Measurements from ENCODE around the gene NOC2L. TPM values are rescaled to one million over a fixed set of nuclear protein-coding genes. Genes with fewer than 3 reads are reported as not detected.
"Not testable (repeated sequence)": the region's sequence is repeated elsewhere in the genome, so short reads cannot be mapped to it uniquely, and the experiment has no call there.

NOC2L gene
- polyA plus RNA-seq, 1 donor: 49.2 TPM

DNA sequence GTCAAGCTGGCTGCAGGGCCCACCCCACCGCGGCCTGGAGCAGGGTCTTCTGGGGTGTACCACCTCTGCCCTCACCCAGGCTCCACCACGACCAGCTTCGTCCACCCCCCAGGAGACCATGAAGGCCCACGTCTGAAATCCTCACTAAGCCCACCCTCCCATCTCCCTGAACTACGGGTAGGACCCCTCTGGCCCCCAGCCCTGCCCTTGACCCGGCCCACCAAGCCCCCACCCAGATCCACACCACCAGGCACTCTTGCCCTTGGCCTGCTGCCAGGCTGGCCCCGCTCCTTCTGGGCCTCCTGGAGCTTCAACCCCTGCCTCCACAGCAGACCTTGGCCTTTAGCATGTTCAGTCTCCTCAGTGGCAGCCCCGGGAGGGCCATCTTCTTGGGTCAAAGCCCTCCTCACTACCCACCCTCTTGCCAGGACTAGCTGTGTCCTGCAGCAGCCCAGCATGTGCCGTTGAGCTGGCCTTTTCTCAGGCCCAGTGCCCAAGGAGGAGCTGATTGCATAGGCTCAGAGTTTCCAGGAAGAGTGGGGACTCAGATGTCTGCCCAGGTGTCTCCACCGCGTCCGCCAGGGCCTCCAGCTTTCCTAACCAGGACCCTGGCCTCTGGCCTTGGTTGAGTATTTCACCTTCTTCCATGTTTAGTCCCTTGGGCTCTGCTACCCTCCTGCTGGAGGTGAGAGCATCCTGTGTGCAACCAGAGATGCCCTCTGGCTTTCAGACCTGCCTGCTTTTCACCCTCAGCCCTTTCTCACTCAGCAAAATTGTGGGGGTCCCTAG, 53.1 kb downstream of the NOC2L start:
- WGBS (ENCODE audit: insufficient coverage, low lambda C conversion rate): no CpG with 5 or more reads among the region's 13 CpGs
- Histone ChIP-seq H3K27ac (ENCODE audit: low read length) (no peak overlapping the region), H3K9me3 (ENCODE audit: control insufficient read depth, low read depth, low read length) (peaks cover 5% of the 10 kb centered on the region), H3K4me1 (ENCODE audit: control insufficient read depth, insufficient read depth, low read length) (peaks cover 28% of the 10 kb centered on the region), H3K4me3 (ENCODE audit: low read length) (no peak overlapping the region), H3K36me3 (ENCODE audit: control insufficient read depth, insufficient read depth, low read length) (no peaks in the 10 kb centered on the region), H3K27me3 (ENCODE audit: control insufficient read depth, insufficient read depth, low read length) (peaks cover 29% of the 10 kb centered on the region)
- DNase-seq: peak in 1 of 2 donors; percentile 37

- H3K27me3 ChIP-seq (ENCODE audit: control insufficient read depth, insufficient read depth, low read length): peaks cover 21% of the 10 kb centered on the region
- peak overlapping the region; percentile 26 for H3K4me3 ChIP-seq (ENCODE audit: low read length)
- H3K9me3 ChIP-seq (ENCODE audit: control insufficient read depth, low read depth, low read length): peaks cover 5% of the 10 kb centered on the region
- peaks cover 20% of the 10 kb centered on the region for H3K4me1 ChIP-seq (ENCODE audit: control insufficient read depth, insufficient read depth, low read length)
- no peak overlapping the region for H3K27ac ChIP-seq (ENCODE audit: low read length)
- peak in 1 of 2 donors; percentile 63 for DNase-seq
- H3K36me3 ChIP-seq (ENCODE audit: control insufficient read depth, insufficient read depth, low read length): no peaks in the 10 kb centered on the region
- WGBS (ENCODE audit: insufficient coverage, low lambda C conversion rate): no CpG with 5 or more reads among the region's 49 CpGs
Observed at GRCh38 chr1:905071-905749, 53.8 kb downstream of the NOC2L start.

DNA sequence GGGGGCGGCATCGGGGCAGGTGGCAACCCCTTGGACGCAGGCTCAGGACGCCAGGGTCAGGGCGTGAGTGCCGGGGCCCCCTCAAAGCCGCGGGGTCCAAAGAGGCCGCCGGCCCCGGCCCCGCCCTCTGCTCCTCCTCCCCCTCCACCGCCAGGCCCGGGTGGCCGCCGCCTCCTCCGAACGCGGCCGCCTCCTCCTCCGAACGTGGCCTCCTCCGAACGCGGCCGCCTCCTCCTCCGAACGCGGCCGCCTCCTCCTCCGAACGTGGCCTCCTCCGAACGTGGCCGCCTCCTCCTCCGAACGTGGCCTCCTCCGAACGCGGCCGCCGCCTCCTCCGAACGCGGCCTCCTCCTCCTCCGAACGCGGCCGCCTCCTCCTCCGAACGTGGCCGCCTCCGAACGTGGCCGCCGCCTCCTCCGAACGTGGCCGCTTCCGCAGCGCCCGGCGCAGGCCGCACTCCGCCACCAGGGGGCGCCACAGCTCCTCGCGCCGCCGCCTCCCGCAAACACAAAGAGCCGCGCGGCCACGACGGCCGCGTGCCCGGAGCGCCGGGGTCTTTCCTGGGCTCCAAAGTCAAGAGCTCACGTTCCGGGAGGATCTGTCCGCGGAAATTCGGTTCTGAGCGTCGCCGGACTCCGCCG, 54.6 kb downstream of the NOC2L start:
- H3K36me3 ChIP-seq (ENCODE audit: control insufficient read depth, insufficient read depth, low read length): no peaks in the 10 kb centered on the region
- no CpG with 5 or more reads among the region's 91 CpGs for WGBS (ENCODE audit: insufficient coverage, low lambda C conversion rate)
- peaks cover 5% of the 10 kb centered on the region for H3K9me3 ChIP-seq (ENCODE audit: control insufficient read depth, low read depth, low read length)
- H3K27me3 ChIP-seq (ENCODE audit: control insufficient read depth, insufficient read depth, low read length): peaks cover 25% of the 10 kb centered on the region
- no peak overlapping the region for H3K27ac ChIP-seq (ENCODE audit: low read length)
- H3K4me3 ChIP-seq (ENCODE audit: low read length): peak overlapping the region; percentile 26
- peak; percentile 74 to 84 for DNase-seq
- H3K4me1 ChIP-seq (ENCODE audit: control insufficient read depth, insufficient read depth, low read length): peaks cover 19% of the 10 kb centered on the region

- no CpG with 5 or more reads among the region's 21 CpGs for WGBS (ENCODE audit: insufficient coverage, low lambda C conversion rate)
- Histone ChIP-seq H3K9me3 (ENCODE audit: control insufficient read depth, low read depth, low read length) (peaks cover 5% of the 10 kb centered on the region), H3K27me3 (ENCODE audit: control insufficient read depth, insufficient read depth, low read length) (peaks cover 26% of the 10 kb centered on the region), H3K4me3 (ENCODE audit: low read length) (no peak overlapping the region), H3K27ac (ENCODE audit: low read length) (no peak overlapping the region), H3K4me1 (ENCODE audit: control insufficient read depth, insufficient read depth, low read length) (peaks cover 19% of the 10 kb centered on the region), H3K36me3 (ENCODE audit: control insufficient read depth, insufficient read depth, low read length) (no peaks in the 10 kb centered on the region)
- DNase-seq: no peak
Observed at GRCh38 chr1:903721-904271, 55.3 kb downstream of the NOC2L start.

- no CpG with 5 or more reads among the region's 10 CpGs for WGBS (ENCODE audit: insufficient coverage, low lambda C conversion rate)
- DNase-seq: no peak
- no peak overlapping the region for H3K4me3 ChIP-seq (ENCODE audit: low read length)
- H3K9me3 ChIP-seq (ENCODE audit: control insufficient read depth, low read depth, low read length): peaks cover 5% of the 10 kb centered on the region
- H3K36me3 ChIP-seq (ENCODE audit: control insufficient read depth, insufficient read depth, low read length): no peaks in the 10 kb centered on the region
- no peak overlapping the region for H3K27ac ChIP-seq (ENCODE audit: low read length)
- peaks cover 29% of the 10 kb centered on the region for H3K27me3 ChIP-seq (ENCODE audit: control insufficient read depth, insufficient read depth, low read length)
- peaks cover 19% of the 10 kb centered on the region for H3K4me1 ChIP-seq (ENCODE audit: control insufficient read depth, insufficient read depth, low read length)
Observed at GRCh38 chr1:903305-903704, 55.8 kb downstream of the NOC2L start.

DNA sequence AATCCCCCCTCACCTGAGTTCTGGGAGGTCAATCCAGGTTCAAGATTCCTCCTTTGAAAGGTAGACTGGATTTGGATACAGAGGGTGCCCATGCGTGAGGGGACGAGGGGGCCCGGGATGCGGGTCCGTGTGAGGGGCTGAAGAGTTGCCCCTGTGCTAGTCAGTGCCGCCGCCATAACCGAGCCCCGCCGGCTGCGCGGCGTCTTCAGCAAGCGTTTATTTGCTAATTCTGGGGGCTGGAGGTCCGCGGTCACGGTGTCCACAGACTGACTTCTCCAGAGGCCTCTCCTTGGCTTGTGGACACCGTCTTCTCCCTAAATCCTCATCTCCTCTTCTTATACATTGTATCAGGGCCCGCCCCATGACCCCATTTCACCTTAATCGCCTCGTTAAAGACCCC, 56.3 kb downstream of the NOC2L start:
- Histone ChIP-seq H3K4me1 (ENCODE audit: control insufficient read depth, insufficient read depth, low read length) (peaks cover 19% of the 10 kb centered on the region), H3K36me3 (ENCODE audit: control insufficient read depth, insufficient read depth, low read length) (no peaks in the 10 kb centered on the region), H3K27me3 (ENCODE audit: control insufficient read depth, insufficient read depth, low read length) (peaks cover 34% of the 10 kb centered on the region), H3K4me3 (ENCODE audit: low read length) (no peak overlapping the region), H3K27ac (ENCODE audit: low read length) (no peak overlapping the region), H3K9me3 (ENCODE audit: control insufficient read depth, low read depth, low read length) (peaks cover 5% of the 10 kb centered on the region)
- DNase-seq: no peak
- 96% methylated on average over 4 of the region's 21 CpGs for whole genome bisulfite sequencing (ENCODE audit: insufficient coverage, low lambda C conversion rate)

GRCh38 chr1:901108-901859, 57.8 kb downstream of the NOC2L start:
- peaks cover 5% of the 10 kb centered on the region for H3K9me3 ChIP-seq (ENCODE audit: control insufficient read depth, low read depth, low read length)
- H3K4me1 ChIP-seq (ENCODE audit: control insufficient read depth, insufficient read depth, low read length): peaks cover 11% of the 10 kb centered on the region
- H3K36me3 ChIP-seq (ENCODE audit: control insufficient read depth, insufficient read depth, low read length): no peaks in the 10 kb centered on the region
- DNase-seq: no peak
- WGBS (ENCODE audit: insufficient coverage, low lambda C conversion rate): 94% methylated on average over 2 of the region's 18 CpGs
- H3K27me3 ChIP-seq (ENCODE audit: control insufficient read depth, insufficient read depth, low read length): peaks cover 40% of the 10 kb centered on the region
- no peak overlapping the region for H3K4me3 ChIP-seq (ENCODE audit: low read length)
- H3K27ac ChIP-seq (ENCODE audit: low read length): no peak overlapping the region

DNA sequence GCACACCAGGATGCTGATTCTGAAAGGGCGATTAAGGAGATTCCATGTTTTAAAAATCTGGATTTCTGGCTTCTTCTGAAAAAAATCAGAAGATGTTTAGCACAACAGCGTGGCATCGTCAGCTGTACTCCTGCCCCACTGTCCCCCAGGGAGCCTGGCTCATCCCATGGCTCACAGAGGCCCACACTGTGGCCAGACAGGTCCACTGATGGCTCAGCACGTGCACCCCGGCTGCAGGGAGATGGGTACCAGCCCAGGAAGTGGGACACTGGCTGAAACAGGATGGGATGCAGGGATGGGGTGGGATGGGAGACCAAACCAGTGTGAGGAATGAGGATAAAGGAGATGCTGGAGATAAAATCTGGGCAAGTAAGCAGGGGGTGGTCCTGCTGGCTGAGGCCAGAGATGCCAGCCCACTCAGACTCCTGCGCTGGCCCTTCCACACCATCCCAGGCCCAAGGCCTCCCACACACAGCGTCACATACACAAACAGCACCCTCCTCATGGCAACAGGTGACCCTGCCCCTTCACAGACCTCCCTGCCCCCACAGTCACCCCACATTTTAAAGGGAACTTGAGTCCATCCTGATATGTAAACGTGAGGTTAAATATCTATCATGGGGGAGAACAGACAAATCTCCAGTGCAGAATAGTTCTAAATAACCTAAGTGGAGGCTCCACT, 59.3 kb downstream of the NOC2L start:
- Histone ChIP-seq H3K4me1 (ENCODE audit: control insufficient read depth, insufficient read depth, low read length) (no peaks in the 10 kb centered on the region), H3K4me3 (ENCODE audit: low read length) (no peak overlapping the region), H3K9me3 (ENCODE audit: control insufficient read depth, low read depth, low read length) (peaks cover 5% of the 10 kb centered on the region), H3K36me3 (ENCODE audit: control insufficient read depth, insufficient read depth, low read length) (no peaks in the 10 kb centered on the region), H3K27ac (ENCODE audit: low read length) (no peak overlapping the region), H3K27me3 (ENCODE audit: control insufficient read depth, insufficient read depth, low read length) (peaks cover 29% of the 10 kb centered on the region)
- no CpG with 5 or more reads among the region's 8 CpGs for WGBS (ENCODE audit: insufficient coverage, low lambda C conversion rate)
- no peak for DNase-seq

DNA sequence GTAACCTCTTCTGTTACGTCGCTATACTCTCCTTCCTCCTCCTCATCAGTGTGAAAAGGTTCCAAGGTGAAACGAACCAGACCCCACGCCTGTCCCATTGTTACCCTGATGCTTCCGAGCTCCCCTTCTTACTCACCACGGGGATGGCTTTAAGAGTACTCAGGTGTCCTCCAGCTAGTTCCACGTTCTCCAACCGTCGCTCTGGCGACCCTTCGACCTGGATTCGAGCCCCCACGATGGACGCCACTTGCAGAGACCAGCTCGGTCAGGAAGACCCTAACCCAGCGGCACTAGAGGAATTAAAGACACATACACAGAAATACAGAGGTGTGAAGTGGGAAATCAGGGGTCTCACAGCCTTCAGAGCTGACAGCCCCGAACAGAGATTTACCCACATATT, 61.1 kb downstream of the NOC2L start:
- H3K27me3 ChIP-seq (ENCODE audit: control insufficient read depth, insufficient read depth, low read length): peaks cover 25% of the 10 kb centered on the region
- not testable (repeated sequence) for H3K27ac ChIP-seq (ENCODE audit: low read length); DNase-seq; H3K4me3 ChIP-seq (ENCODE audit: low read length); H3K4me1 ChIP-seq (ENCODE audit: control insufficient read depth, insufficient read depth, low read length); H3K36me3 ChIP-seq (ENCODE audit: control insufficient read depth, insufficient read depth, low read length); H3K9me3 ChIP-seq (ENCODE audit: control insufficient read depth, low read depth, low read length)
- no CpG with 5 or more reads among the region's 17 CpGs for WGBS (ENCODE audit: insufficient coverage, low lambda C conversion rate)

Measured in large intestine (tissue), 3 donors.